Stimulated activated effector memory CD8-positive, alpha-beta T cell treated with anti-CD3 and anti-CD28 coated beads, Interleukin-12 subunit alpha, Interleukin-12 subunit beta, amount 100 ng/mL, for 72 hours (primary cell): Measurements from ENCODE around the gene GSTT4.
"Not testable (repeated sequence)": the region's sequence is repeated elsewhere in the genome, so short reads cannot be mapped to it uniquely, and the experiment has no call there.

ENCODE experiments used
- ATAC-seq: fragments of 150-1000 bp; cut with Tn5 transposase; 2 replicates; pipeline ENCODE4 v1.10.0; 2021
- DNase-seq, 2 donors: peaks; one replicate each; pipeline ENCODE4 v3.0.0; 2021 to 2022; ENCODE audit warnings: low spot score in 2 of 2
- H3K27ac Mint-ChIP-seq: one replicate; pipeline ENCODE4 v1.8.0; 2022; ENCODE audit warnings: mild to moderate bottlenecking, mixed read lengths
- H3K36me3 Mint-ChIP-seq: one replicate; pipeline ENCODE4 v1.8.0; 2022; ENCODE audit warnings: mild to moderate bottlenecking, mixed read lengths
- H3K4me1 Mint-ChIP-seq: one replicate; pipeline ENCODE4 v1.8.0; 2022; ENCODE audit warnings: mixed read lengths
- H3K4me3 Mint-ChIP-seq: one replicate; pipeline ENCODE4 v1.8.0; 2022; ENCODE audit warnings: mild to moderate bottlenecking, mixed read lengths
- H3K9me3 Mint-ChIP-seq: one replicate; pipeline ENCODE4 v1.8.0; 2022; ENCODE audit warnings: mixed read lengths

GSTT4 gene

GRCh38 chr22:24008381-24009226, 3.4 kb upstream of the GSTT4 start:
- Mint-ChIP-seq H3K27ac (no peak overlapping the region), H3K4me3 (no peak overlapping the region), H3K4me1 (peaks cover 20% of the 10 kb centered on the region), H3K36me3 (peaks cover 13% of the 10 kb centered on the region), H3K9me3 (no peaks in the 10 kb centered on the region)
- ATAC-seq (no peak), DNase-seq (no peak)

GRCh38 chr22:24008022-24008283, 2.7 kb upstream of the GSTT4 start:
- no peak for DNase-seq
- no peaks in the 10 kb centered on the region for H3K9me3 Mint-ChIP-seq
- no peak overlapping the region for H3K27ac Mint-ChIP-seq
- no peak overlapping the region for H3K4me3 Mint-ChIP-seq
- H3K36me3 Mint-ChIP-seq: peaks cover 13% of the 10 kb centered on the region
- peaks cover 16% of the 10 kb centered on the region for H3K4me1 Mint-ChIP-seq
- no peak for ATAC-seq

- H3K4me3 Mint-ChIP-seq: no peak overlapping the region
- DNase-seq (no peak), ATAC-seq (no peak)
- no peaks in the 10 kb centered on the region for H3K9me3 Mint-ChIP-seq
- H3K4me1 Mint-ChIP-seq: peaks cover 14% of the 10 kb centered on the region
- H3K27ac Mint-ChIP-seq: no peak overlapping the region
- peaks cover 13% of the 10 kb centered on the region for H3K36me3 Mint-ChIP-seq
Observed at GRCh38 chr22:24007253-24008021, 2.2 kb upstream of the GSTT4 start.

- H3K36me3 Mint-ChIP-seq: peaks cover 13% of the 10 kb centered on the region
- ATAC-seq (no peak), DNase-seq (no peak)
- no peaks in the 10 kb centered on the region for H3K9me3 Mint-ChIP-seq
- no peak overlapping the region for H3K27ac Mint-ChIP-seq
- peaks cover 10% of the 10 kb centered on the region for H3K4me1 Mint-ChIP-seq
- H3K4me3 Mint-ChIP-seq: no peak overlapping the region
Observed at GRCh38 chr22:24006914-24007214, 1.6 kb upstream of the GSTT4 start.

GRCh38 chr22:24006207-24006913, 1.1 kb upstream of the GSTT4 start:
- Mint-ChIP-seq H3K4me3 (no peak overlapping the region), H3K9me3 (no peaks in the 10 kb centered on the region), H3K36me3 (peaks cover 8% of the 10 kb centered on the region), H3K27ac (no peak overlapping the region), H3K4me1 (peaks cover 10% of the 10 kb centered on the region)
- DNase-seq: no peak
- no peak for ATAC-seq

GRCh38 chr22:24003887-24004286, 1.4 kb downstream of the GSTT4 start:
- H3K4me1 Mint-ChIP-seq: no peaks in the 10 kb centered on the region
- no peak overlapping the region for H3K27ac Mint-ChIP-seq
- H3K4me3 Mint-ChIP-seq: no peak overlapping the region
- ATAC-seq (no peak), DNase-seq (no peak)
- no peaks in the 10 kb centered on the region for H3K9me3 Mint-ChIP-seq
- H3K36me3 Mint-ChIP-seq: no peaks in the 10 kb centered on the region

GRCh38 chr22:24002851-24003250, 2.4 kb downstream of the GSTT4 start:
- no peaks in the 10 kb centered on the region for H3K9me3 Mint-ChIP-seq
- no peaks in the 10 kb centered on the region for H3K36me3 Mint-ChIP-seq
- ATAC-seq: no peak

GRCh38 chr22:24002272-24002671, 3.0 kb downstream of the GSTT4 start:
- Mint-ChIP-seq H3K4me3 (no peak overlapping the region), H3K27ac (no peak overlapping the region), H3K9me3 (no peaks in the 10 kb centered on the region), H3K36me3 (no peaks in the 10 kb centered on the region), H3K4me1 (no peaks in the 10 kb centered on the region)
- DNase-seq: no peak
- ATAC-seq: no peak

More at GRCh38 chr22:24002851-24003250, 2.4 kb downstream of the GSTT4 start:
- H3K4me1 Mint-ChIP-seq: no peaks in the 10 kb centered on the region
- H3K27ac Mint-ChIP-seq: no peak overlapping the region
- DNase-seq: no peak
- no peak overlapping the region for H3K4me3 Mint-ChIP-seq

- no peaks in the 10 kb centered on the region for H3K4me1 Mint-ChIP-seq
- DNase-seq (no peak), ATAC-seq (no peak)
- H3K27ac Mint-ChIP-seq: no peak overlapping the region
- no peaks in the 10 kb centered on the region for H3K9me3 Mint-ChIP-seq
- no peak overlapping the region for H3K4me3 Mint-ChIP-seq
- H3K36me3 Mint-ChIP-seq: no peaks in the 10 kb centered on the region
Observed at GRCh38 chr22:24001314-24001713, 3.9 kb downstream of the GSTT4 start.

- not testable (repeated sequence) for DNase-seq, H3K4me1 Mint-ChIP-seq, H3K4me3 Mint-ChIP-seq, ATAC-seq, H3K27ac Mint-ChIP-seq, H3K36me3 Mint-ChIP-seq, H3K9me3 Mint-ChIP-seq
Observed at GRCh38 chr22:23999779-24000178, 5.5 kb downstream of the GSTT4 start.

- H3K9me3 Mint-ChIP-seq: no peaks in the 10 kb centered on the region
- H3K36me3 Mint-ChIP-seq: no peaks in the 10 kb centered on the region
- no peak overlapping the region for H3K27ac Mint-ChIP-seq
- no peak for ATAC-seq
- H3K4me3 Mint-ChIP-seq: no peak overlapping the region
- H3K4me1 Mint-ChIP-seq: no peaks in the 10 kb centered on the region
- DNase-seq: no peak
Observed at GRCh38 chr22:23997092-23997491, 8.2 kb downstream of the GSTT4 start.

GRCh38 chr22:23993581-23994177, 11.6 kb downstream of the GSTT4 start:
- H3K9me3 Mint-ChIP-seq, H3K27ac Mint-ChIP-seq, H3K4me3 Mint-ChIP-seq, H3K36me3 Mint-ChIP-seq, H3K4me1 Mint-ChIP-seq, ATAC-seq: not testable (repeated sequence)
- peak in 1 of 2 donors; percentile 52 for DNase-seq

GRCh38 chr22:23993080-23993479, 12.2 kb downstream of the GSTT4 start:
- H3K4me3 Mint-ChIP-seq, H3K36me3 Mint-ChIP-seq, H3K27ac Mint-ChIP-seq, DNase-seq, H3K9me3 Mint-ChIP-seq, ATAC-seq, H3K4me1 Mint-ChIP-seq: not testable (repeated sequence)

GRCh38 chr22:23989583-23990244, 15.5 kb downstream of the GSTT4 start:
- Mint-ChIP-seq H3K27ac (peak overlapping the region; percentile 67), H3K4me1 (peaks cover 12% of the 10 kb centered on the region)
- H3K4me3 Mint-ChIP-seq, DNase-seq, H3K36me3 Mint-ChIP-seq, H3K9me3 Mint-ChIP-seq: not testable (repeated sequence)
- peak; percentile 64 for ATAC-seq

- H3K27ac Mint-ChIP-seq: peak overlapping the region; percentile 2
- H3K9me3 Mint-ChIP-seq, H3K4me3 Mint-ChIP-seq, ATAC-seq, DNase-seq, H3K36me3 Mint-ChIP-seq: not testable (repeated sequence)
- peaks cover 16% of the 10 kb centered on the region for H3K4me1 Mint-ChIP-seq
Observed at GRCh38 chr22:23986538-23987178, 18.6 kb downstream of the GSTT4 start.
